Activated CD8-positive, alpha-beta memory T cell treated with anti-CD3 and anti-CD28 coated beads, Interleukin-2, amount 10 ng/mL, durations not matched to agents 7 days and 5 days (primary cell): Measurements from ENCODE around the gene SH2B2. TPM values are rescaled to one million over a fixed set of nuclear protein-coding genes. Genes with fewer than 3 reads are reported as not detected.

ENCODE experiments used
- ATAC-seq: fragments of 150-1000 bp; cut with Tn5 transposase; one replicate; pipeline ENCODE4 v1.10.0; 2021; ENCODE audit warnings: moderate library complexity
- CTCF ChIA-PET: fragments of 350-600 bp; sonication (Branson Sonifier 250); formaldehyde crosslinking; loops from one replicate; lab custom pipeline; 2021; ENCODE audit warnings: antibody characterized with exemption; lab: Charles Lee
- DNase-seq: peaks from one replicate; pipeline ENCODE4 v3.0.0-alpha.2; 2020
- H3K27ac Mint-ChIP-seq: one replicate; pipeline ENCODE4 v1.8.0; 2021; ENCODE audit warnings: mild to moderate bottlenecking, mixed read lengths
- H3K27me3 Mint-ChIP-seq: one replicate; pipeline ENCODE4 v1.8.0; 2021; ENCODE audit warnings: mixed read lengths
- H3K36me3 Mint-ChIP-seq: one replicate; pipeline ENCODE4 v1.8.0; 2021; ENCODE audit warnings: mild to moderate bottlenecking, mixed read lengths
- H3K4me1 Mint-ChIP-seq: one replicate; pipeline ENCODE4 v1.8.0; 2021; ENCODE audit warnings: mixed read lengths
- H3K4me3 Mint-ChIP-seq: one replicate; pipeline ENCODE4 v1.8.0; 2021; ENCODE audit warnings: mild to moderate bottlenecking, moderate library complexity, mixed read lengths
- H3K9me3 Mint-ChIP-seq: one replicate; pipeline ENCODE4 v1.8.0; 2022; ENCODE audit warnings: low read depth, mixed read lengths
- total RNA-seq, 2 experiments: library from RNA; stranded (reverse); gene quantifications; one replicate each; pipeline ENCODE4 v1.2.3, GENCODE V29; 2021

Gene SH2B2
- 1 to 10 TPM; 1.3 TPM for total RNA-seq

- H3K36me3 Mint-ChIP-seq = no peaks in the 10 kb centered on the region
- H3K9me3 Mint-ChIP-seq = no peaks in the 10 kb centered on the region
- peaks cover 26% of the 10 kb centered on the region for H3K4me1 Mint-ChIP-seq
- DNase-seq = no peak
- H3K27me3 Mint-ChIP-seq = peaks cover 27% of the 10 kb centered on the region
- no peak within 1 kb of the TSS for H3K27ac Mint-ChIP-seq
- H3K4me3 Mint-ChIP-seq = peak within 1 kb of the TSS; percentile 53
- CTCF ChIA-PET = interaction anchor here (1.3 to 1.4 kb wide), 2 partner anchors 9 to 101 kb away, joined by 4 read pairs; no protein-coding TSS in a partner anchor
- peak; percentile 62 for ATAC-seq
Observed at GRCh38 chr7:102286237-102287110, at the start of gene SH2B2. SH2B2 (plus strand) TSS chr7:102286868; CDS start chr7:102300551, 13,683 bp downstream.

GRCh38 chr7:102239206-102239820 is 47.4 kb upstream of the SH2B2 start:
- Mint-ChIP-seq H3K4me3 (no peak overlapping the region), H3K36me3 (no peaks in the 10 kb centered on the region), H3K27me3 (no peaks in the 10 kb centered on the region), H3K9me3 (no peaks in the 10 kb centered on the region), H3K4me1 (no peaks in the 10 kb centered on the region), H3K27ac (no peak overlapping the region)
- ATAC-seq (no peak), DNase-seq (no peak)
- CTCF ChIA-PET = no interaction called here

GRCh38 chr7:102241431-102241830 is 45.2 kb upstream of the SH2B2 start:
- H3K27me3 Mint-ChIP-seq = no peaks in the 10 kb centered on the region
- DNase-seq = no peak
- H3K36me3 Mint-ChIP-seq = no peaks in the 10 kb centered on the region
- no peak overlapping the region for H3K27ac Mint-ChIP-seq
- no peaks in the 10 kb centered on the region for H3K9me3 Mint-ChIP-seq
- no peak overlapping the region for H3K4me3 Mint-ChIP-seq
- H3K4me1 Mint-ChIP-seq = no peaks in the 10 kb centered on the region
- CTCF ChIA-PET = interaction anchor here (0.9 kb wide), 1 partner anchor 427 kb away, joined by 4 read pairs; no protein-coding TSS in a partner anchor
- no peak for ATAC-seq

- CTCF ChIA-PET = interaction anchor here (1.4 kb wide), 1 partner anchor 8 kb away, joined by 3 read pairs; no protein-coding TSS in a partner anchor
- no peaks in the 10 kb centered on the region for H3K4me1 Mint-ChIP-seq
Observed at GRCh38 chr7:102244601-102245000, 42.1 kb upstream of the SH2B2 start.

GRCh38 chr7:102248081-102248455 is 38.6 kb upstream of the SH2B2 start:
- no peaks in the 10 kb centered on the region for H3K27me3 Mint-ChIP-seq
- H3K4me1 Mint-ChIP-seq = no peaks in the 10 kb centered on the region
- no peaks in the 10 kb centered on the region for H3K9me3 Mint-ChIP-seq
- CTCF ChIA-PET = interaction anchor here (0.6 kb wide), 1 partner anchor 696 kb away, joined by 3 read pairs; no protein-coding TSS in a partner anchor
- H3K27ac Mint-ChIP-seq = no peak overlapping the region
- DNase-seq = no peak
- no peak overlapping the region for H3K4me3 Mint-ChIP-seq
- ATAC-seq = no peak
- H3K36me3 Mint-ChIP-seq = no peaks in the 10 kb centered on the region

More at GRCh38 chr7:102244601-102245000, 42.1 kb upstream of the SH2B2 start:
- H3K4me3 Mint-ChIP-seq = no peak overlapping the region
- H3K27ac Mint-ChIP-seq = no peak overlapping the region
- H3K27me3 Mint-ChIP-seq = no peaks in the 10 kb centered on the region
- no peak for ATAC-seq
- no peaks in the 10 kb centered on the region for H3K36me3 Mint-ChIP-seq
- H3K9me3 Mint-ChIP-seq = no peaks in the 10 kb centered on the region
- DNase-seq = no peak

- Mint-ChIP-seq H3K27me3 (no peaks in the 10 kb centered on the region), H3K27ac (no peak overlapping the region), H3K4me1 (no peaks in the 10 kb centered on the region), H3K9me3 (no peaks in the 10 kb centered on the region), H3K4me3 (no peak overlapping the region), H3K36me3 (no peaks in the 10 kb centered on the region)
- CTCF ChIA-PET = interaction anchor here (0.6 kb wide), 1 partner anchor 697 kb away, joined by 3 read pairs; no protein-coding TSS in a partner anchor
- ATAC-seq (no peak), DNase-seq (no peak)
Observed at GRCh38 chr7:102248456-102249395, 37.9 kb upstream of the SH2B2 start.

GRCh38 chr7:102251531-102252365 is 34.9 kb upstream of the SH2B2 start:
- CTCF ChIA-PET = interaction anchor here (1.2 kb wide), 1 partner anchor 14 kb away, joined by 3 read pairs; no protein-coding TSS in a partner anchor
- no peaks in the 10 kb centered on the region for H3K9me3 Mint-ChIP-seq
- no peak for DNase-seq

GRCh38 chr7:102252366-102252982 is 34.2 kb upstream of the SH2B2 start:
- Mint-ChIP-seq H3K4me3 (no peak overlapping the region), H3K36me3 (no peaks in the 10 kb centered on the region), H3K27ac (no peak overlapping the region), H3K4me1 (no peaks in the 10 kb centered on the region), H3K9me3 (no peaks in the 10 kb centered on the region), H3K27me3 (no peaks in the 10 kb centered on the region)
- ATAC-seq (no peak), DNase-seq (no peak)
- CTCF ChIA-PET = interaction anchor here (1.2 kb wide), 1 partner anchor 15 kb away, joined by 3 read pairs; no protein-coding TSS in a partner anchor

More at GRCh38 chr7:102251531-102252365, 34.9 kb upstream of the SH2B2 start:
- H3K27ac Mint-ChIP-seq = no peak overlapping the region
- H3K27me3 Mint-ChIP-seq = no peaks in the 10 kb centered on the region
- H3K36me3 Mint-ChIP-seq = no peaks in the 10 kb centered on the region
- no peaks in the 10 kb centered on the region for H3K4me1 Mint-ChIP-seq
- no peak overlapping the region for H3K4me3 Mint-ChIP-seq
- no peak for ATAC-seq

- CTCF ChIA-PET = interaction anchor here (0.5 to 1.2 kb wide), 2 partner anchors 16 to 968 kb away, joined by 3 read pairs; no protein-coding TSS in a partner anchor
- no peaks in the 10 kb centered on the region for H3K27me3 Mint-ChIP-seq
- H3K4me1 Mint-ChIP-seq = no peaks in the 10 kb centered on the region
- no peaks in the 10 kb centered on the region for H3K9me3 Mint-ChIP-seq
- H3K36me3 Mint-ChIP-seq = no peaks in the 10 kb centered on the region
- H3K27ac Mint-ChIP-seq = no peak overlapping the region
- ATAC-seq (no peak), DNase-seq (no peak)
- H3K4me3 Mint-ChIP-seq = no peak overlapping the region
Observed at GRCh38 chr7:102253066-102253972, 33.3 kb upstream of the SH2B2 start.

GRCh38 chr7:102253973-102254370 is 32.7 kb upstream of the SH2B2 start:
- no peaks in the 10 kb centered on the region for H3K36me3 Mint-ChIP-seq
- no peak overlapping the region for H3K4me3 Mint-ChIP-seq
- no peaks in the 10 kb centered on the region for H3K9me3 Mint-ChIP-seq
- DNase-seq (no peak), ATAC-seq (no peak)
- no peaks in the 10 kb centered on the region for H3K27me3 Mint-ChIP-seq
- CTCF ChIA-PET = no interaction called here
- no peak overlapping the region for H3K27ac Mint-ChIP-seq
- no peaks in the 10 kb centered on the region for H3K4me1 Mint-ChIP-seq

- Mint-ChIP-seq H3K4me3 (no peak overlapping the region), H3K27me3 (no peaks in the 10 kb centered on the region), H3K9me3 (no peaks in the 10 kb centered on the region), H3K4me1 (no peaks in the 10 kb centered on the region), H3K36me3 (no peaks in the 10 kb centered on the region), H3K27ac (no peak overlapping the region)
- CTCF ChIA-PET = no interaction called here
- DNase-seq (no peak), ATAC-seq (no peak)
Observed at GRCh38 chr7:102254521-102254920, 32.1 kb upstream of the SH2B2 start.
